HepG2 (cell line): ENCODE data around the gene HLF. TPM values are rescaled to one million over a fixed set of nuclear protein-coding genes. Genes with fewer than 3 reads are reported as not detected.
"Not testable (repeated sequence)": the region's sequence is repeated elsewhere in the genome, so short reads cannot be mapped to it uniquely, and the experiment has no call there.

Source experiments
- ATAC-seq: fragments of 200-7000 bp; cut with Tn5 transposase; 3 replicates; pipeline ENCODE4 v1.9.1; 2020; ENCODE audit warnings: mild to moderate bottlenecking, moderate library complexity
- BruUV-seq: library from RNA; stranded (reverse); fragments of 400-500 nt; replicated peaks from 2 replicates; lab custom pipeline; 2021; lab: Mats Ljungman, UMichigan
- CTCF ChIA-PET: fragments of 300-600 bp; formaldehyde crosslinking; extraction: SDS; loops from one replicate; lab custom pipeline; 2021; ENCODE audit warnings: low total read pairs, inconsistent platforms, low intra/inter-chr PET ratio; lab: Yijun Ruan, JAX
- POLR2A ChIA-PET: fragments of 350-600 bp; sonication (Branson Sonifier 250); formaldehyde crosslinking; loops from one replicate; lab custom pipeline; 2020; ENCODE audit warnings: antibody characterized with exemption, inconsistent platforms; lab: Yijun Ruan, JAX
- DNase-seq: peaks from one replicate; pipeline ENCODE4 v3.0.0-alpha.2; 2015; ENCODE audit warnings: low spot score
- FAIRE-seq: peaks from 3 replicates; lab custom pipeline; 2011; peaks lifted over from hg19 to GRCh38; lab: Jason Lieb, UNC
- H2AFZ ChIP-seq: one replicate; pipeline ENCODE4 v1.6.1; 2011; ENCODE audit warnings: low read length, inconsistent platforms
- H3K27ac ChIP-seq: fragments of 300-600 bp; 3 replicates; pipeline ENCODE4 v1.8.0; 2011; ENCODE audit warnings: mixed run types, mild to moderate bottlenecking, mixed read lengths, low read length, inconsistent platforms; ENCODE audit not compliant: insufficient read depth; ENCODE audit errors: extremely low read length
- H3K27me3 ChIP-seq, 2 experiments: fragments of 200-600 bp in 1 of 2; 2 replicates in 1 of 2; 3 replicates in 1 of 2; pipeline versions ENCODE4 v1.6.0 to v1.8.0; 2011; ENCODE audit warnings: low read length in 2 of 2, mild to moderate bottlenecking in 2 of 2, moderate library complexity in 2 of 2, inconsistent platforms in 1 of 2; ENCODE audit not compliant: insufficient read depth in 2 of 2, control insufficient read depth in 1 of 2
- H3K36me3 ChIP-seq, 2 experiments: fragments of 200-600 bp in 1 of 2; replicated peaks in 1 of 2; 2 replicates in 1 of 2; 3 replicates in 1 of 2; pipeline versions ENCODE4 v1.5.1 to v1.8.0; 2011; ENCODE audit warnings: low read length in 2 of 2, inconsistent platforms in 1 of 2; ENCODE audit not compliant: insufficient read depth in 2 of 2, control insufficient read depth in 1 of 2
- H3K4me1 ChIP-seq: 2 replicates; pipeline ENCODE4 v1.5.1; 2012; ENCODE audit warnings: low read length, inconsistent platforms; ENCODE audit not compliant: insufficient read depth
- H3K4me2 ChIP-seq: 2 replicates; pipeline ENCODE4 v1.6.0; 2011; ENCODE audit warnings: low read depth, low read length, inconsistent platforms
- H3K4me3 ChIP-seq, 3 experiments: fragments of 200-600 bp in 1 of 3; sonication (generic), shearing (Covaris generic) in 1 of 3; replicated peaks in 1 of 3; 2 replicates each; pipeline ENCODE4 v1.5.1; 2011 to 2016; ENCODE audit warnings: low read length in 3 of 3, inconsistent platforms in 2 of 3, low read depth in 2 of 3, mild to moderate bottlenecking in 2 of 3, control low read depth in 1 of 3, mixed read lengths in 1 of 3; ENCODE audit not compliant: insufficient read depth in 1 of 3
- H3K79me2 ChIP-seq: one replicate; pipeline ENCODE4 v1.6.1; 2011; ENCODE audit warnings: low read length, inconsistent platforms; ENCODE audit not compliant: insufficient read depth
- H3K9ac ChIP-seq: 2 replicates; pipeline ENCODE4 v1.6.0; 2011; ENCODE audit warnings: mild to moderate bottlenecking, low read depth, low read length, inconsistent platforms; ENCODE audit not compliant: insufficient read depth
- H3K9me3 ChIP-seq: 2 replicates; pipeline ENCODE4 v1.5.1; 2012; ENCODE audit warnings: mild to moderate bottlenecking, low read length
- H4K20me1 ChIP-seq: 2 replicates; pipeline ENCODE4 v1.6.0; 2011; ENCODE audit warnings: inconsistent platforms, mild to moderate bottlenecking, low read length, moderate library complexity; ENCODE audit not compliant: insufficient read depth
- ARID5B ChIP-seq: IDR thresholded peaks from 2 replicates; pipeline ENCODE4 v1.4.0; 2020; ENCODE audit warnings: mild to moderate bottlenecking, missing genetic modification reagents
- DZIP1 ChIP-seq: sonication (generic); formaldehyde crosslinking; IDR thresholded peaks from 2 replicates; pipeline ENCODE4 v1.5.0; 2020; ENCODE audit warnings: mild to moderate bottlenecking, missing genetic modification reagents
- MAFG ChIP-seq: sonication (generic); formaldehyde crosslinking; IDR thresholded peaks from 2 replicates; pipeline ENCODE4 v1.5.1; 2020; ENCODE audit warnings: mild to moderate bottlenecking, missing genetic modification reagents
- RAD51 ChIP-seq: fragments of 450-650 bp; IDR thresholded peaks from 2 replicates; pipeline ENCODE4 v1.6.1; 2016; ENCODE audit warnings: borderline replicate concordance
- RFX5 ChIP-seq: IDR thresholded peaks from 2 replicates; pipeline ENCODE4 v1.6.1; 2011; ENCODE audit warnings: low read depth, low read length, improper control_type of control experiment
- STAT5B ChIP-seq: sonication (generic); formaldehyde crosslinking; IDR thresholded peaks from 2 replicates; pipeline ENCODE4 v1.4.0; 2020; ENCODE audit warnings: missing genetic modification reagents
- TEAD2 ChIP-seq: sonication (generic); formaldehyde crosslinking; IDR thresholded peaks from 2 replicates; pipeline ENCODE4 v1.9.0; 2021; ENCODE audit warnings: missing genetic modification reagents
- ZNF431 ChIP-seq: sonication (generic); formaldehyde crosslinking; IDR thresholded peaks from 2 replicates; pipeline ENCODE4 v1.9.0; 2022; ENCODE audit warnings: missing genetic modification reagents, low read depth, mild to moderate bottlenecking, borderline replicate concordance
- WGBS: methylation state at CpG from one replicate; pipeline ENCODE4 v1.1.6; 2017; ENCODE audit warnings: low lambda C conversion rate; 5-methylcytosine and 5-hydroxymethylcytosine counted together
- in situ Hi-C: cut with HindIII; loops from 2 replicates; pipeline ENCODE4 v1.10.0; 2017; ENCODE audit warnings: low pct_unique_long_range_greater_than_20kb; ENCODE audit not compliant: extremely low pct_ligation_motif_present
- intact Hi-C: fragments of 100-400 bp; cut with micrococcal nuclease; formaldehyde crosslinking; loops from one replicate; pipeline ENCODE4 v1.10.0; 2022; ENCODE audit not compliant: unreplicated experiment
- polyA plus RNA-seq, 8 experiments: library from polyadenylated mRNA; depleted of rRNA in 3 of 8; stranded (reverse) in 7 of 8; unstranded in 1 of 8; fragments of >200 nt; fragmentation: Illumina TruSeq in 4 of 8; extraction: Trizol in 4 of 8; gene quantifications; 2 replicates each; pipeline versions ENCODE4 v1.2.1 to v1.2.3, GENCODE V29; 2011 to 2016; ENCODE audit warnings: low read depth in 4 of 8, missing spikeins in 1 of 8, mixed read lengths in 1 of 8; ENCODE audit not compliant: insufficient read depth in 1 of 8
- total RNA-seq, 5 experiments: library from RNA; depleted of rRNA; stranded (reverse); fragments of >200 nt; fragmentation: Illumina TruSeq; extraction: Trizol; gene quantifications; 2 replicates each; pipeline ENCODE4 v1.2.3, GENCODE V29; 2016; ENCODE audit warnings: low read depth in 1 of 5

The HLF gene
- total and polyA plus RNA-seq, 2 of the 13 experiments (the other 11 are each of a cell fraction or from before 2014, with no cell fraction given), result 202 to 346 TPM

DNA sequence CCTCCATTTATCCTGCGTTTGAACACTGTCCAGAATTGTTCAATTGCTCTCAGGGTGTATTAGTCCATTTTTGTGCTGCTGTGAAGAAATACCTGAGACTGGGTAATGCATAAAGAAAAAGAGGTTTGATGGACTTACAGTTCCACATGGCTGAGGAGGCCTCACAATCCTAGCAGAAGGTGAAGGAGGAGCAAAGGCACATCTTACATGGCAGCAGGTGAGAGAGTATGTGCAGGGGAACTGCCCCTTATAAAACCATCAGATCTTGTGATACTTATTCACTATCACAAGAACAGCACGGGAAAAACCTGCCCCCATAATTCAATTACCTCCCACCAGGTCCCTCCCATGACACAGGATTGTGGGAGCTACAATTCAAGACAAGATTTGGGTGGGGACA, 63.8 kb downstream of the HLF start:
- H4K20me1 ChIP-seq, result peaks cover 11% of the 10 kb centered on the region
- H2AFZ ChIP-seq, H3K4me2 ChIP-seq, H3K9ac ChIP-seq, CTCF ChIA-PET, DNase-seq, ATAC-seq, in situ Hi-C loops, H3K79me2 ChIP-seq, H3K36me3 ChIP-seq, H3K27me3 ChIP-seq, BruUV-seq, H3K4me3 ChIP-seq, intact Hi-C loops, H3K9me3 ChIP-seq: not testable (repeated sequence)
- TF ChIP-seq ZNF431 (CRISPR knock-in tag) (peak; percentile 93), STAT5B (CRISPR knock-in tag) (0 out of 2 replicates have a peak, but pooled peaks have one; percentile 2)
- WGBS, result 95% methylated on average over 2 of the region's 2 CpGs
- peak overlapping the region; percentile 37 for H3K27ac ChIP-seq
- FAIRE-seq, result peak; percentile 15
- POLR2A ChIA-PET, result interaction anchor here (1.3 kb wide), 1 partner anchor 25 kb away, joined by 5 read pairs; no protein-coding TSS in a partner anchor
- peaks cover 48% of the 10 kb centered on the region for H3K4me1 ChIP-seq

- no peaks in the 10 kb centered on the region; a peak in 1 of 5 replicates for H3K27me3 ChIP-seq
- peak; percentile 71 for FAIRE-seq
- WGBS, result 20% methylated on average over 8 of the region's 8 CpGs
- H4K20me1 ChIP-seq, result peaks cover 2% of the 10 kb centered on the region; the same call in 1 of the 2 replicates
- H3K4me3 ChIP-seq, result no peak overlapping the region; a peak in 1 of 6 replicates
- H2AFZ ChIP-seq, result no peak overlapping the region
- peak; percentile 59 for ATAC-seq
- no TSS peak for BruUV-seq
- ChIA-PET POLR2A (interaction anchor here (1.1 to 1.4 kb wide), 2 partner anchors 46 to 92 kb away, joined by 3 to 4 read pairs; no protein-coding TSS in a partner anchor), CTCF (no interaction called here)
- DNase-seq, result peak; percentile 81
- no peak overlapping the region for H3K9ac ChIP-seq
- peaks cover 48% of the 10 kb centered on the region for H3K4me1 ChIP-seq
- intact Hi-C loops (no loop called here), in situ Hi-C loops (no loop called here)
- H3K9me3 ChIP-seq, result 0 out of 2 replicates have a peak, but pooled peaks cover 5% of the 10 kb centered on the region
- H3K27ac ChIP-seq, result peak overlapping the region; percentile 14
- peak overlapping the region; percentile 48 for H3K4me2 ChIP-seq
- H3K36me3 ChIP-seq, result no peaks in the 10 kb centered on the region
- H3K79me2 ChIP-seq, result no peaks in the 10 kb centered on the region
- TF ChIP-seq STAT5B (CRISPR knock-in tag) (no peak), RFX5 (no peak), MAFG (no peak), ARID5B (peak; percentile 82), RAD51 (no peak), DZIP1 (CRISPR knock-in tag) (no peak), TEAD2 (CRISPR knock-in tag) (no peak)
Observed at GRCh38 chr17:55330344-55330933, 65.7 kb downstream of the HLF start.
